HG02943 (cell line): ENCODE data around the gene LEMD3.

Experiments used
- ATAC-seq: cut with Tn5 transposase; IDR thresholded peaks from one replicate; pipeline ENCODE4 v1.9.1; 2021; ENCODE audit warnings: mild to moderate bottlenecking, low read depth, moderate library complexity; ENCODE audit not compliant: unreplicated experiment

LEMD3 gene

DNA sequence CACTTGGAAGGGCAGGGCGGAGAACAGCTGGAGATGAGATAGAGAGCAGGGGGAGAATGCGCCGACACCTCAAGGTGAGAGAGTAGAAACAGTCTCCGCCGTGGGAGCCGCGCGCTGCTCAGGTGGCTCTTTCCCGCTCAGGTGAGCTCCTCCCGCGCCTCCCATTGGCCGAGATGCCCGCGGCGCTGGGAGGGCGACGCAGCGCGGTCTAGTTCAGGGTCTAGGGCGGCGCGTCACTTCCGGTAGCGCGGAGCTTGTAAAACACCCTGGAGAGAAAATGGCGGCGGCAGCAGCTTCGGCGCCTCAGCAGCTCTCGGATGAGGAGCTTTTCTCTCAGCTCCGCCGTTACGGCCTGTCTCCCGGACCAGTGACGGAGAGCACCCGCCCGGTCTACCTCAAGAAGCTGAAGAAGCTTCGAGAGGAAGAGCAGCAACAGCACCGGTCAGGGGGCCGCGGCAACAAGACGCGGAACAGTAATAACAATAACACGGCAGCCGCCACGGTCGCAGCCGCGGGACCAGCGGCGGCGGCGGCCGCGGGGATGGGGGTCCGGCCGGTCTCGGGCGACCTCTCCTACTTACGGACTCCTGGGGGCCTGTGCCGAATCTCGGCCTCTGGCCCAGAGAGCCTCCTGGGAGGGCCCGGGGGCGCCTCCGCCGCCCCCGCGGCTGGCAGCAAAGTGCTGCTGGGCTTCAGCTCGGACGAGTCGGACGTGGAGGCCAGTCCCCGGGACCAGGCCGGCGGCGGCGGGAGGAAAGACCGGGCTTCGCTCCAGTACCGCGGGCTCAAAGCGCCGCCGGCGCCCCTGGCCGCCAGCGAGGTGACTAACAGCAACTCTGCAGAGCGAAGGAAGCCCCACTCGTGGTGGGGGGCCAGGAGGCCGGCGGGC, at the start of gene LEMD3:
TSS of gene LEMD3 (plus strand) at position 264 of the 889 bp plus-strand sequence. CDS start at position 278, 14 bp downstream.
- ATAC-seq = peak; percentile 93

DNA sequence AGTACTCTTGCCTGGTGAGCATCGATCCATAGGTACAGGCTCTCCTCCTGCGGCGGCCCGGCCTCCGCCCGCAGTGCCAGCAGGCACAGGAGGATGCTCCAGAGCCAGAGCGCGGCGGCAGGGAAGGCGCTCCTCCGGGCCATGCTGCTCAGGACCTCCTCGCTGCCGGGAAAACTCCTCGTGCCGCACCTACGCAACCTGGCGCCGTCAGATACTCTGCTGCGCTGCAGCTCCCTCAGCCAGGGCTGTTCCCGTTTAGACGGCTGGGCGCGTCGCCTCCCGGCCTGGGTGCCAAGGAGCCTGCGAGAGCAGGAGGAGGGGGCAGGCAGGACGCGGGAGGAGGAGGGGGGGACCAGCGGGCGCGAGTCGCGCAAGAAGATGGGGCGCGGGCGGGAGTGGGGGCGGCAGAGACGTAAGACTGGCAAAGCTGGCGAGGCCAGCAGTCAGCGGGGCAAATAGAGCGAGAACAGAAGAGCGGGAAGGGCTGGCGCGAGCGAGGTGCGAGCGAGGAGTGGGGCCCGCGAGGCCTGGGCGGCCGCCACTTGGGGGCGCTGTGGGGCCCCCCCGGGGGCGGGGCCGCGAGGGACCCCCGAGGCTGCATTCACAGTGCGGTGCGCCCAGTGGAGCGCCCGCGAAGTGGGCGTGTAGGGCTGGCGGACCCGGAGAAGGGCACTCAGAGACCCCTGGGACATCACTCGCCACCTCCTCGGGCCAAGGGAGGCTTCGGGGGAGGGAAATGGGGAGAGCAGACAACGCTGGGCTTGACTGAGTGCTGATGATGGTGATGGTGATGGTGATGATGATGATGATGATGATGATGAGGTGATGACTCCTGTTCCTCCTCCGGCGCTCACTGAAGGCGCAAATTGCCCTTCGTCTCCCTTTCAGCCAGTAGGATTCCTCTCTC, 48.1 kb upstream of the LEMD3 start, which contains the start of gene WIF1:
TSS of gene WIF1 (minus strand) at position 257 of the 907 bp plus-strand sequence. CDS start at position 143, 114 bp downstream.
- no peak for ATAC-seq

DNA sequence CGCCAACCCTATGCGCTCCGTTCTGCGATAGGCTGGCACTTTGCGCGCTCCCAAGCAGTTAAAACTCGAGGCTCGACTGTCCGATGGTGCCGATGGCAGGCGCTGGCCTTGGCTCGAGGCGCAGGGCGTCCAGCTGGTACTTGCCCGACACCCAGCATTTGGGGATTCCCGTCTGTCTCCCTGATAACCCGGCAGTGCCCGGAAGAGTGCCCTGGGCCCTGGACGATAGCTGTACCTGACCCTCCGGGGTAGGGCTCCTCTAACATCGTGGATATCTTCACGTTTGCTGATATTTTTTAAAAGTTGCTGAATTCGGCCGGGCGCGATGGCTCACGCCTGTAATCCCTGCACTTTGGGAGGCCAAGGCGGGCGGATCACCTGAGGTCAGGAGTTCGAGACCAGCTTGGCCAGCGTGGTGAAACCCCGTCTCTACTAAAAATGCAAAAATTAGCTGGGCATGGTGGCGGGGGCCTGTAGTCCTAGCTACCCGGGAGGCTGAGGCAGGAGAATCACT, 47.4 kb upstream of the LEMD3 start:
- ATAC-seq = no peak

DNA sequence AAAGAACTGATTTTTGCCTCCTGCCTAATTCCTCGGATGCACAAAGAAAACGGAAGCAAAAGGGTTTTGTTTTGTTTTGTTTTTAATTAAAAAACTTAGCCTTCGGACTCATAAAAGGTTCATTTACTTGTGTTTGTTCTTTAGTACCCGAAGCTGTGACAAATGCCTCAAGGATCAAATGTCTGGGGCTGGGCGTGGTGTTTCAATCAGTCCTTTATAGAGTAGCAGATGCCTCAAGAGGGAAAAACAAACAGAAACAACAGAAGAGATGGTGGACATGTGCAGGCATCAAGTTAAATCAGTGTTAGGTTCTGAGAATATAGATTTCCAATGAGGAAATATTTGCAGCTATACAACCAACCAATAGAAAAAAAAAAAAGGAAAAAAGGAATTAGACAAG, 46.7 kb upstream of the LEMD3 start:
- ATAC-seq = no peak

DNA sequence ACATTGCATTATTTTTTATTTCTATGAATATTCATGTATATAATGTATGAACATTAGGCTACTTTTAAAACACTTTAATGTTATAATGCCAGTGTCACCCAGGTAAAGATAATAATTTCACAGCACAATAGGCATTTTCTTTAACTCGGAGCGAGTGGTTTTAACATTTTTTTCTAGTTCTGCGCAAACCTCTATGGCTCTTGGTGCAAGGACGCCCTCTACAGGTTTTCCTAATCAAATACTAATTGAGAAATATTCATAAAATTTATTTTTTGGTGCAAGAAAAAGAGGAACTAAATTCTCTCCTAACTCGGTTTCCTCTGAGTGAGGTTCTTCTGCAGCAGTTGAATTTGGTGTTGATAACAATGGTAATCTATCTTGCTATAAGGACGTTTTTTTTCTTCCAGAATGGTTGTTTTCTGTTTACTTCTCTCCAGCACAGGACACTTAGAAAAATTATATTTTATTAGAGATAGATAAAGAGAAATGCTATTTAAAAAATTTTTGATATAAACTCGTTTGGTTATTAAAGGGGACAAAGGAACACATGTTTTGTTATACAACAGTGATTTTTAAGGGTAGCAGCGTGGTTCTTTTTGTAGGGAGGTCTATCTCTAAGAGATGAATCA, 45.8 kb upstream of the LEMD3 start:
- ATAC-seq = no peak

DNA sequence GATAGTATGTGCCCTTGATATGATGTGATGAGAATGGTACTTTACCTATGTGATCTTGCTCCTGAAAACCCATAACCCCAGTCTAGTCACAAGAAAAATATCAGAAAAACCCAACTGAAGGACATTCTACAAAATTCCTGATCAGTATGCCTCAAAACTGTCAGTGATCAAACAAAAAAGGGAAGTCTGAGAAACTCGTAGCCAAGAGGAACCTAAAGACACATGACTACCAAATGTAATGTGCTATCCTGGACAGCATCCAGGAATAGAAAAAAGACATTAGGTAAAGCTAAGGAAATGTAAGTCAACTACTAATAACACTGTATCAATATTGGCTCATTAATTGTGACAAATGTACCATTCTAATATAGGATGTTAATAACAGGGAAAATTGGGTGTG, 44.1 kb upstream of the LEMD3 start:
- no peak for ATAC-seq

DNA sequence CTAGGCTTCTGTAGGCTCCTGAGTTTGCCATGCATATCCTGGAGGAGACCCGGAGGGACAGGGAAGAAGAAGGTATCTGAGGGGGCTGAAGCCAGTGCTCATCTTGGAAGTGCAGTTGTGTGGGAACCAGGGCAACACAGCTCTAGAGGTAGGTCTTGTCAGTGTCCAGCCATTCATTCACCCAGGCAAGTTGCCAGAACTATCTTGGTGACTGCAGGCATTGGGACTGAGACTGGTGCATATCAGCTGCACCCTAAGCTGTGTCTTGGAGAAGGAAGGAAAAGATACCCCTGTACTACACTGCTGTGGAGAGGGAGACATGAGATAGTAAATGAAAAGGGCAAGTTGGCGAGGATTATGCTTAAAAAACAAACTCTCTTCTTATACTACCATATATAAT, 43.4 kb upstream of the LEMD3 start:
- no peak for ATAC-seq

DNA sequence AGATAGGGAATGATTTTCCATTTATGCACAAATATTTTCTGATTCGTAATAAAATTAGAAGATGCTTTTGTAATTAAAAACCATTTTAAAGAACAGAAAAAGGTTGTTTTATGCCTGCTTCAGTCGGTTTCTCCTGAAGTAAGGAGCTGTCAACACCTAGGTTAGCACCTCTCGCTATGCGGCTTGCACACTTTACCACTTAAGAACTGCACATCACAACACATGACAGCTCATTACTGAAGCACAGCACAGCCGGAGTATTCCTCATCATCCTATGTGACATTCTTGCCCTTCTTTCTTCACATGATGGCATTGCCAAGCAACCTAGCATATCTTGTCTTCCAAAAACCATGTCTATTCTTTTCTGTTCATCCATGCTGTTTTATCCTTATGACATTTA, 42.9 kb upstream of the LEMD3 start:
- no peak for ATAC-seq

DNA sequence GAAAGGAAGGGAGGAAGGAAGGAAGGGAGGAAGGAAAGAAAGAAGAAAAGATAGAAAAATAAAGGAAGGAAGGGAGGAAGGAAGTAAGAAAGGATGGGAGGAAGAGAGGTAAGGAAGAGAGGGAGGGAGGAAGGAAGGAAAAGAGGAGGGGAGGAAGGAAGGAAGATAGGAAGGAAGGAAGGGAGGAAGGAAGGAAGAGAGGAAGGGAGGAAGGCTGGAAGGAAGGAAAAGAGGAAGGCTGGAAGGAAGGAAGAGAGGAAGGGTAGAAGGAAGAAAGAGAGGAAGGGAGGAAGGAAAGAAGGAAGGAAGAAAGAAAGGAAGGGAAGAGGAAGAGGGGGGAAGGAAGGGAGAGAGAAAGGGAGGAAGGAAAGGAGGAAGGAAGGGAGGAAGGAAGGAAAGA, 35.5 kb upstream of the LEMD3 start:
- no peak for ATAC-seq

DNA sequence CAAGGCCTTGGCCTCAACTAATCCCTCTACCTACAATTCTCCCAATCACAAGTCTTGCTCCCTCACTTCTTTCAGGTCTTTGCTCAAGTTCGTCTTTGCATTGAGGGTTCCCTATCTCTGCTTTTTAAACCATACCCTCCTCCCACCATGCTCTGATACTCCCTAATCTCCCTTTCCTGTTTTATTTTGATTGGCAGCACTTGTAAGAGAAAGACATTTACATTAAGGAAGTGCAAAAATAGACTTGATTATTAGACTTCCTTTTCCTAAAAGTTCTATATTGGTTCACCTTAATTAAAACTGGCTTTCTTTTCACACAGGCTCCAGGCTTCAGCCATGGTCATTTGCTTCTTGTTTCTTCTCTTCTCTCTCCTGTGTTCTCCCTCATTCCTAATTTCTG, 30.0 kb upstream of the LEMD3 start:
- no peak for ATAC-seq

DNA sequence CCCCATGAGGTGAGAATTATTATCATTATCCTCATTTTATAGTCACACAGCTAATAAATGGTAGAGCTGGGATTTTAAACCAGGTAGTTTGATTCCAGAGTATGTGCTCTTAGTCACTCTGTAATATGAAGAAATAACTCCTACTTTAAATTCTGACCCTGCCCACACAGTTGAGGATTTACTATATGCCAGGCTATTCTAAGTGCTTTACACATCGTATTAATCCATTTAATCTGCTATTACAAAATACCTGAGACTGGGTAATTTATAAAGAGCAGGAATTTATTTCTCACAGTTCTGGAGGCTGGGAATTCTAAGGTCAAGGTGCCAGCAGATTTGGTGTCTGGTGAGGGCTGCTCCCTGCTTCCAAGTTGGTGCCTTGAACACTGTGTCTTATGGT, 28.6 kb upstream of the LEMD3 start:
- ATAC-seq = no peak

DNA sequence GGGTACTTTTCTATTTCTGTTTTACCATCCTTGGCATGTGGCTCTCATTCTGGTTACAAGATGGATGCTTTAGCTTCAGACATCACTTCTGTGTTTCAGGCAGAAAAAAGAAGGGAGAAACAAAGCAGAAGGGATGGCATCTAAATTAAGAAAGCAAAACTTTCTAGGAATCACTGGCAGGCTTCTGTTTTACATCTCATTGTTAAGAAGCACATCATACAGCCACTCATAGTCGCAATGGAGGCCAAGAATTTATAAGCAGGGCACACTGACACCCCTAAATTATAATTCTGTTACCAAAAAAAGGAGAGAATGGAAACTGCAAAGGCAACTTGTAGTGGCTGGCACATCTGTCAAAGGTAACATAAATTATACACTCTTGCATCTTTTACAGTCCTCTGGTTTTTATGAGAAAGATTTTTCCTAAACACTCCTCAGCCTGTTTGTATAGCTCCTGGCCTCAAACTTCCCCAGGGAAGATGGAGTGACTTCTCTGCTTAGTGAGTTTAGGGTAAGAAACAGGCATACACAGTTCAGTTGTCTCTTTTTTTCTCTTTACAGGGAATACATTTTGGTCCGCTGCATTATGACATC, 22.0 kb upstream of the LEMD3 start:
- no peak for ATAC-seq

DNA sequence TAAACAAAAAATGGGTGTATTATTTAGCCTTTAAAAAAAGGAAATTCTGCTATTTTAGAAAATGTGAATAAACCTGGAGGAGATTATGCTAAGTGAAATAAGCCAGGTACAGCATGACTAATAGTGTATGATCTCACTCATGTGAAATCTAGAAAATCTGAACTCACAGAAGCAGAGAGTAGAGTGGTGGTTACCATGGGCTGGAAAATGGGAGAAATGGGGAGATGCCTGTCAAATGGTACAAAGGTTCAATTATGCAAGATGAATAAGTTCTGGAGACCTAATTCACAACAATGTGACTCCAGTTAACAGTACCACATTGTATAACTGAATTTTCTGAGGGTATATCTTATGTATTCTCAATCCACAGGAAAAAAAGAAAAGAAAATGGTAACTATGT, 17.4 kb upstream of the LEMD3 start:
- ATAC-seq = no peak

DNA sequence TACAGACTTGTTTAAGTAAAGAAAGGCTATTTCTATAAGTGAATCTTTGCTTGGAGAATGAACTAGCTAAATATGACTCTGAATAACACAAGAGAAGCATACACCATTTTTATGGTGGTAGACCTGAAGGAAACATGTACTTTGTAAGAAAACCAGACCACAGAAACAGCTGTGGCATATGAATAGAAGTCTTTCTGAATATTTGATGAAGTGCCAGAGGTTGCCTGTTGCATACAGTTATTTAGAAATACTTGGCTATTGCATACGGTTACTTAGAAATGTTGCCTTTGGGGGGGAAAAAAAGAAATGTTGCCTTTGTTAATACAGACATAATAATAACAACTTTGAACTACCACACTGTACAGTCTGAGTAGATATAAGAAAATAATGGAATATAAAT, 16.8 kb upstream of the LEMD3 start:
- no peak for ATAC-seq

DNA sequence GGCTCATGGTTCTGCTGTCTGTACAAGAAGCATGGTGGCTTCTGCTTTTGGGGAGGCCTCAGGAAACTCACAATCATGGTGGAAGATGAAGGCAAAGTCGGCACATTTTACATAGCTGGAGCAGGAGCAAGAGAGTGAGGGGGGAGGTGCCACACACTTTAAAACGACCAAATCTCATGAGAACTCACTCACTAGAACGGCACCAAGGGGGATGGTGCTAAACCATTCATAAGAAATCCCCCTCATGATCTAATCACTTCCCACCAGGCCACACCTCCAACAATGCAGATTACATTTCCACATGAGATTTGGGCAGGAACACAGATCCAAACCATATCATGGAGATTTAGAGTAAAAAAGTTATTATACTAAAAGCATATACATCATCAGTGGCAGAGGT, 13.6 kb upstream of the LEMD3 start:
- peak; percentile 38 for ATAC-seq

DNA sequence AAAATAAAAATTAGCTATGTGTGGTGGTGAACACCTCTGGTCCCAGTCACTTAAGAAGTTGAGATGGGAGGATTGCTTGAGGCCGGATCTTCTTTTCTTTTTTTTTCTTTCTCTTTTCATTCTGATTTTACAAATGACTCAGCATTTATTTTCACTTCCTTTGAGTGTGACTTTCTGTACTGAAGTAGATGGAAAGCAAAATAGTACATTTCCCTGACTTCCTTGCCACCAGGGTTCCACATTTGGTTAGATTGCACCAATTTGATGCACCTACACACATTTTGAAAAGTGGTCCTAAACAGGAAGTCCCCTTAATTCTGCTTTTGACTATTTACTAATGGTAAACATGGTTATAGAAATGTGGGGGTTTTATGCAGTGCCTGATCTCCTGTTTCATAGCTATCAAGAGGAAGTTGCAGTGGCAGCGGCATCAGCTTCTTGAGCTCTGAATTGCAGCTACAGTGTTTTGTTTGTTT, 13.0 kb upstream of the LEMD3 start:
- ATAC-seq = peak; percentile 86

DNA sequence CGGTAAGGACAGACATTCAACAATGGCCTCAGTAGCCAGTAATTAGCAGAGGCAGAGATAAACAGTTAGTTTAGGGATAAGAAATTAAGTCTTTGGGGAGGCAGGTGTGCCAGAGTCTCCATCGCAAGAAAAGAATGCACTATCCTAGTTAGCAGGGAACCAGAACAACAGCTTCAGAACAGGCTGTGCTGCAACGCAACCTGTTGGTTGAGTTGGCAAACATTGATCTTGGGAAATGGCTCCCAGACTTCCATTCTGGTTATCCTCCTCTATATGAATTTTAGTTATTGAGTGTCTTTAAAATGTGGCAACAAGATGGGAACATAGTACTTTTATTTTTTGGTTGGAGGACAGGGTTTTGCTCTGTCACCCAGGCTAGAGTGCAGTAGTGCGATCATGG, 12.3 kb upstream of the LEMD3 start:
- ATAC-seq = no peak

DNA sequence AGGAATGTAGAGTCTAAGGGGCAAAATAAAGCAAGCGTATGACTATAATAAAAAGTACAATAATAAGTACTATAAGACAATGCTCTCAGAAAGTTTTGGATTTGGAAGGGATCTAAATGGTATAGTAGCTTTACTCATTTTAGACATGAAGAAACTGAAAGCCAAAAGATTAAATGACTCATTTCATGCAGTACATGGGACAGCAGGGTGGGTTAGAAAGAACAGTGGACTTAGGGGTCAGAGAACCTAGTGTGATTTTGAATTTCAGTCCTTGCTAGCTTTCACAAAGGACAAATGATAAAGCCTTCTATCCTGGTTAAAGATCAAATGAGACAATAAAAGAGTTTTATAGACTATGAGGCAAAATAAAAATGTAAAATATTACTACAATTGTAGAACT, 6.8 kb upstream of the LEMD3 start:
- no peak for ATAC-seq

DNA sequence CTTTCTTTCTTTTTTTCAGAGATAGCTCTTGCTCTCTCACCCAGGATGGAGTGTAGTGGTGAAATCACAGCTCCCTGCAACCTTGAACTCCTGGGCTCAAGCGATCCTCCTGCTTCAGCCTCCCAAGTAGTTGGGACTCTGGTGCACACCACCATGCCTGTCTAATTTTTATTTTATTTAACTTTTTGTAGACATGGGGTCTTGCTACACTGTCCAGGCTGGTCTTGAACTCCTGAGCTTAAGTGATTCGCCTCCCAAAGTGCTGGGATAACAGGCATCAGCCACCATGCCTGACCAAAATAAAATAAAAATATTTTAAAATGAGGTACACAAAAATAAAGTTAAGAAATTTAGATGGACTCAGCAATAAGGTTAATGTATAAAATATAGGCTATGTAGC, 5.1 kb upstream of the LEMD3 start:
- no peak for ATAC-seq

DNA sequence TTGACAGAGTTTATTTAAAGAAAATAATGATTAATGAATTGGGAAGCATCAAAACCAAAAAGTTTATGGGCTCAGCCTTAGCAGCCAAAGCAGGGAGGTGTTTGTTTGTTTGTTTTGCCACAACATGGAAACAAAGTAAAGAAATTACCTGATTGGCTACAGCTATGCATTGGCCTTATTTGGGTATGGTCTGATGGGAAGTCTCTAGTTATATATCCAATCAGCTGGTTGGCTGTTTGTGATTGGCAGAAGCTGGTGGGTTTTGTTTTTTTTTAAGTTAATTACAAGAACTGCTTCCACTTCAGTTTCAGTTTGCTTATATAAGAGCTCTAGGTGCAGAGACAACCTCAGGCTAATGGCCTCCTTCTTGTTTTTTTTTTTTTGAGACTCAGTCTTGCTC, 4.6 kb upstream of the LEMD3 start:
- ATAC-seq = no peak
